HuH-7.5 (cell line): ENCODE measurements around the gene POMGNT1.

Experiments used
- DNase-seq: peaks from one replicate; pipeline ENCODE4 v3.0.0; 2011; ENCODE audit warnings: low spot score

Gene POMGNT1

GRCh38 chr1:46210561-46210960 is 12.3 kb upstream of the POMGNT1 start:
- DNase-seq, result no peak

DNA sequence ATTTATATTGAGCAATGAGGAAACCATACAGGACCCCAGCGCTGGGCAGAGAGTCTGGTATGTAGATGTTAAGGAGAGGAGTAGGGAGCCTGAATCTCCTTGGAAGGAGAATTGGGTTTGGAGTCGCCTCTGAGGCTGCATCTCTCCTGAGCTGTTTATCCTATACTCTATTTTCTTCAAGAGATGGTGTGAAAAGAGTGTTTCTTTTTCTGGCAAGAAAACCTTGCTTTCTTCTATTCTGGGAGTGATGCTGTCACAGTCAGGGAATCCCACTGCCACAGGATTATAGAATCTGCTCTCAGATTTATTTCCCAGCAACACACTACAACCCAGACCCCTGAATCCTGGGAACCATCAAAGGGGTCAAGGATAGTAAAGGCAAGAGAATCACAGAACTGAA is 8.2 kb upstream of the POMGNT1 start:
- no peak for DNase-seq

DNA sequence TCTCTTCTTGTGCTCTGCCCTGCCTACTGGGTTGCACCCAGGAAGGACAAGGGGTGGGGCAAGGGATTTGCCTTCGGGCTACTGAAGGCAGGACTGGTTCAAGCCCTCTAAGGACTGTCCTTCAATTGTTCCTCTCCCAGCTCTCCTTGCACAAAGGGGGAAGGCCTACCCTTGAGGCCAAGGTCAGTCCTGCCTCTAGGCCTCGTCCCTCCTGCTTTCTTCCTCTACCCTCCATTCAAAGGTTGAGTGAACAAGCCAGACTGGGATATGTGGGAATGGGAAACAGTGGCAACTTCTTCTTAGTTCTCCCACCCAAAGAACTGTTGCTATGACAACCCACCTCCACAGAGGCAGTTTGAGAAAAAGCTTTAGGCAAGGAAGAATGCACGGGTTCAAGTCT is 7.6 kb upstream of the POMGNT1 start:
- DNase-seq, result no peak

DNA sequence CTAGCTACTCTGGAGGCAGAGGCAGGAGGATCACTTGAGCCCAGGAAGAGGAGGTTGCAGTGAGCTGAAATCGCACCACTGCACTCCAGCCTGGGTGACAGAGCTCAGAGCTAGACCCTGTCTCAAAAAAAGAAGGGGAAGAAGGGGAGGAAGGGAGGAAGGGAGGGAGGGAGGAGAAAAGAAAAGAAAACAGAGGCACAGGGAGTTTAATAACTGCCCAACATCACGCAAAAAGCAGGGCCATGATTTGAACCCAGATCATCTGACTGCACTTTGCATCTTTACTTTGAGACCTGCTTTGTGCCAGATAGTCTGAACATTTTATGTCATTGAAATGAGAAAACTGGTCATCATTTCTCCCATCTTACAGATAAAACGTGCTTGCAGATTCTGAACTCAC is 6.9 kb upstream of the POMGNT1 start:
- no peak for DNase-seq

- no peak for DNase-seq
Measured at GRCh38 chr1:46204406-46204742, 6.1 kb upstream of the POMGNT1 start.

DNA sequence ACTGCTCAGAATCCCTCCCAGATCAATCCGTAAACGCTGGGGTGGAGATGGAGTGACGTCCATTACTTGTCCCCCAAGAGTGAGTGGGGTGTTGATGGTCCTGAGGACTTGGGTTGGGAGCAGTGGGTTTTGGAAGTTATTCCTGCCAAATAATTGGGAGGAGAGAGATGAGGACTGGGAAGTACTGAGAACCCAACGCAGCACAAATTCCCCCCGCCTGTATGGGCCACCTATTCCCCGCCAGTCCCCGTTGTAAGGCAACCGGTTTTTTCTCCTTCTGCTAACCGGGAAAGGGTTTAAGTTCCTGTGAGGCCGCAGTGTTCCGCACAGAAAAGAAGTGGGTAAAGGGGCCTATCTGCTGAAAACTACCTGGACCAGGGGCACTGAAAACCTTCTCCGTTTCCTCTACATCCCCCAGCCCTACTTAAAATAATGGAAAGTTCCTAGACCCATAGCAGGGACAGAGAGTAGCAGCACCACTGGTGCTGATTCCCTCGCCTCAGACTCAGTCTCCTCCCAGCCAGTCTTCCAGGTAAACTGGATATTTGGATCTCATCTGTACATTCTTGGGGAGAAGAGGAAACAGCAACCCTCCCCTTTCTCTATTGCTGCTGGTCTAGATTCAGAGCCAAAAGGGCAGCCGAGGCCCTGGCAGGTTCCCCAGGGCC is 5.6 kb upstream of the POMGNT1 start:
- DNase-seq, result no peak

DNA sequence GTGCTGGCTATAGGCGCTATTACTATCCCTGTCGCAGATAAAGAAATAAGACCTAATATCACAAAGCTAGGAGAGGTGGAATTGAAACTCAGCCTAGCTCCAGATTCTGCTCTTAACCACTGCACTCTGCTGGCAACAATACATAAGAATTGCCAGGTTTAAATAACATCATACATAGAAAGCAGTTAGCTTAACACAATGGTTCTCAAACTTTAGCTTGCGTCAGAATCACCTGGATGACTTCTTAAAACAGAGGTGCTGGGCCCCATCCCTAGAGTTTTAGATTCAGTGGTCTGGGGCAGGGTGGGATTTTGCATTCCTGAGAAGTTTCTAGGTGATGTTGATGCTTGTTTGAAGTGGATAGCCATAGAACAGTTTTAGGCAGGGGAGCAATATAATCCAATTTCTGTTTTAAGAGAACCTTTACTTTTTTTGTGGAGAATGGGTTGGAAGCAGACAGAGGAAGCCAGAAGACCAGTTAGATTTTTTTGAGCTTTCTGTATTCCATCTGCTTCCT is 1.1 kb upstream of the POMGNT1 start:
- no peak for DNase-seq

GRCh38 chr1:46197560-46197963 is 672 bp downstream of the POMGNT1 start:
- DNase-seq, result no peak

GRCh38 chr1:46196609-46197008 is 1.6 kb downstream of the POMGNT1 start:
- DNase-seq, result no peak

DNA sequence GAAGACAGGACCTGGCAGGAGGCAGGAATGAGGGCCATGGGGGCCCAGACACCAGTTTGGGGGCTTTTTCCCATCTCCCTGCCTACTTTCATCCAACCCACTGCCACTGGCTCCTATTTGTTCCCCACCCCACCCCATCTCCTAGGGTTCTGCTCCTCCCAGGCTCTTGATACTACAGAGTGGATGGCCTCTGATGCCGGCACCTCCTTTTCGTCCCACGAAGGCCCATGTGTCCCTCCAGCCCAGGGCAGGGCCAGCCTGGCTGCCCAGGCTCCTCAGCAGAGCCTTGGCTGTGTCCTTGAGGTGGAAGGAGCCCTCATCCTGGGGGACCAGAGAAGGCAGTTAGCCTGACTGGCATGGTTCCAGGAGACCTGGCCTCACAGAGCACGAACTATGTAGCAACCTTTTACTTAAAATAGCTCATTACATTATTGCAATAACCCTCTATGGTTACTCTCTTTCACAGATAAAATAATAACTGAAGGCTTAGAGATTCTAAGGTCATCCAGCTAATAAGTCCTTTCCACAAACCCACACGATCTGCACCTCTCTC is 3.5 kb downstream of the POMGNT1 start:
- no peak for DNase-seq

DNA sequence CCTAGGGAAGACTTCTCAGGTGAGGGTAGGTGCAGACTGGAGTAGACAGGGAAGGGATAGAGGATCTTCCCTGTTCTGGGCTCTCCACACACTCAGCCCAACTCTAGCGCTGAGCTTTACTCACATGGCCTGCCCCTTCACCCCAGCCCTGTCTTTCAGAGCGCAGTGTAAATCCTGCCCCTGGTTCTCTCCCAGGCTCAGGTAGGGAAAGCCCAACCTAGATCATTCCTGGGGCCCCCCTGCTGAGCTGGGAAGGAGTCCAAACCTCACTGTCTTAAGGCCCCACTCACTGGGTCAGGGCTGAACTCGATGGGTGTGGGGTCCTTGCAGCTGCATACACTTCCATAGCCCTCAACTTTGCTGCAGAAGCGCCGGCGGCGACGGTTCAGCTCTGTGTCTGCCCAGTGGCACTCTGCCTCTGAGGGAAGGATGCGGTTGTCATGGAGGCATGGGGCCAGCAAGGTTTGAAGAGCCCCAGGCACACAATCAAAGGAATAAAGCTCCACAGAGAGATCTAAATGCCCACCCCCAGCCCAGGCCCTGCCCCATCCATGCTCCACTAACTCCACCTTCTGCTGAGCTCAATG is 4.2 kb downstream of the POMGNT1 start:
- DNase-seq, result no peak

DNA sequence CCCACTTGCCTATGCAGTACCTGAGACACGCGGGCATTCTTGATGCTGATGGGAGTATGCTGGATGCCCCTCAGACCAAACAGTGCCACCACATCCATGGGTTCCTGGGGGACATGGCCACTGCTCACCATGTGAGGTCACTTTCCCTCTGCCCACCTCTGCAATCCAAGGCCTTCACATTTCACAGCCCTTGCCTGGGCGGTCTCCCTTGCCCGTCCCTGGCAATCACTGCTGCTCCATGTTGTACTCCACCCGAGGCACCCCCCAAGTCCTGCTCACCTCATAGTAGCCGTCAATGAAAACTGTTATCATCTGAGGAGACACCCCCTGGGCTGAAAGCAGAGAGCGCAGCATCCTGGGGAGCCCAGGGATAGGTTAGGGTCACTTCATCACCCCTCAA is 4.9 kb downstream of the POMGNT1 start:
- DNase-seq, result no peak

- DNase-seq, result no peak
Measured at GRCh38 chr1:46192171-46192570, 6.1 kb downstream of the POMGNT1 start.

DNA sequence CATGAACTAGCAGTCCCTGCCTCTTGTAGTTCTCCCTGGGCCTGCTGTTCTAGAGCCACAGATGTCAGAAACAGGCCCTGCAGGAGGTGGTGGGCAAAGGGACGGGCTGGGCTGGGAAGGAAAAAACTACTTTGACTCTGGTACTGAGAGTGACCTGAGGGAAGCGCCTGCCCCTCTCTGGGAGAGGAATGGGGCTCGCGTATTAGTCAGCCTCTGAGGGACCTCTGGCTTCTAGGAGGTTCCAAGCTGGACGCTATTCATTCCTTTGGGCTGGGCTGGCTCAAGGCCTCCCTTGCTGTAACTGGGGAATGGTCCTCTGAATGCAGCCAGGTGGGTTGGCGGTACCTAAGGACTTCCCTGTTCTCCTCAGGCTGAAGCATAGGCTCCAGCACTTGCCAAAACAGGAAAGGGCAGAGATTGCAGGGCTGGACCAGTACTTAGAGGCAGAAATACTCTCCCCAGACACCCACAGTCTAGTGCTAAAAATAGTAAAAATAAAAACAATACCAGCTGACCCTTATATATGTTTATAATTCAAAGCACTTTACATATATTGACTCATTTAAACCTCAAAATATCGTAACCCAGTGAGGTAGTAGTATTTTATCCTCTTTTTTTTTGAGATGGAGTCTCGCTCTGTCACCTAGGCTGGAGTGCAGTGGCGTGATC is 7.1 kb downstream of the POMGNT1 start:
- DNase-seq, result no peak

DNA sequence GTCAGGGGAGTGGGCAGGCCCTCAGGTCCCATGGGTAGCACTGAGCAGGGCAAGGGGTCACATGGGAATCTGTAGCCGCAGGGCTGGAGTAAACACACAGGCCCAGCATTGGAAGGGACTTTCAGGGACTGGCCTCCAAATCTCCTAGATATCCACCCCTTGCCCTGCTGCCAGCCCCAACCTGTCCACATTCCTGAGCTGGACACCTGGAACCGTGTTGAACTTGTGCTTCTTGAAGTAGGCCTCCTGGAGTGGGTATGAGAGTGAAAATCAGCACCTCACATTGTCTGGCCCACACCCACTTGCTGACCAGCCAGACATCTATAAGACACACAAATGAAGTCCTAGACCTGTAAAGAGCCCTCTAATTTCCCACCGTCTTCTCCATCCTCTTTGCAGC is 7.7 kb downstream of the POMGNT1 start:
- no peak for DNase-seq

- no peak for DNase-seq
Measured at GRCh38 chr1:46188295-46189030, 9.8 kb downstream of the POMGNT1 start.

DNA sequence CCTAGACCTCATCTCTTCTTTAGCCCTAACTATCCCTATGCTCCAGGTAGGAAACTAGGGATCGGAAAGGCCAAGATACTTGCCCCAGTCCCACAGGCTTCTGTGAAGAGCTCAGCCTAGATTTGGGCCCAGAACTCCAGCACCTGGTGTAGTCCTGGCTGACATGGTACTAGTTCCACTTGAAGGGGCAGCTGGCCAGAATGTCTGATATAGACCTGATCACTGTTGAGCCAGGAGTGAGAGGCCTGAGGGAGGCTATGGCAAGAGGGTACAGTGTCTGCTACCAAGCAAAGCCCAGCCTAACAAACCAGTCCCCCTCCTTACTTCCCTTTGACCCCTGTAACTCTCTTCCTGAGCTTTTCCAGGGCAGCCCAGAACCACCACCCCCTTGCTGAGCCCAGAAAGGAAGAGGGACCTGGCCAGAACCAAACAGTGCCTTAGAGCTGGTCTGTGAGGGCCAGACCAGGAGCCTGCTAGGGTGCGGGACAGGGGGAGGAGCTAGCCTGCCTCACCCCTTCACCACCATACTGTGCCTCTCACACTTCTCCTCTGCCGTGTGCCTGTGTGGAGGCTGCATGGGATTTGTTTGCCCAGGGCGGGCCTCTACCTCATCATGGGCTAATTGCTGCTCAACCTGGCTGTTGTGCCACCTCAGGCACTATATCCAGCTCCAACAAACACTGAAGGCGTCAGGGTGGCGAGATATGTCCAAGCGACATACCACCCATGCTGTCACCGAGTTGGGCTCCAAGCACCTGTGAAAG is 10.9 kb downstream of the POMGNT1 start:
- no peak for DNase-seq

GRCh38 chr1:46186076-46186475 is 12.2 kb downstream of the POMGNT1 start:
- DNase-seq, result no peak

DNA sequence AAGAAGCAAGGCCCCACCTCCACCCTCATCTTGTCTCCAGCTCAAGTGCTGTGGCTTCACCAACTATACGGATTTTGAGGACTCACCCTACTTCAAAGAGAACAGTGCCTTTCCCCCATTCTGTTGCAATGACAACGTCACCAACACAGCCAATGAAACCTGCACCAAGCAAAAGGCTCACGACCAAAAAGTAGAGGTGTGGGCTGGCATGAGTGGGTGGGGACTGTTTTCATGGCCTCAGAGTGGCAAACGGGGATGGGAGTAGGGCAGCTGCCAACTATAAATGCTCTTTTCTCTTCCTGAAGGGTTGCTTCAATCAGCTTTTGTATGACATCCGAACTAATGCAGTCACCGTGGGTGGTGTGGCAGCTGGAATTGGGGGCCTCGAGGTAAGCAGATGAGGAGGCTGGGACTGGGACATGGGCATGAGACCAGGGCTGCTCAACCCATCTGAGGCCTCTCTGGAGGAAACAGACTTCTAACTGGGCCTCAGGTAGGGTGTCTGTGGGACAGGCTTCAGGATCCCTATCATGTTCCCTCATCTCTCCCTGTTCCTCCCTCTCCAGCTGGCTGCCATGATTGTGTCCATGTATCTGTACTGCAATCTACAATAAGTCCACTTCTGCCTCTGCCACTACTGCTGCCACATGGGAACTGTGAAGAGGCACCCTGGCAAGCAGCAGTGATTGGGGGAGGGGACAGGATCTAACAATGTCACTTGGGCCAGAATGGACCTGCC is 13.1 kb downstream of the POMGNT1 start:
- no peak for DNase-seq

DNA sequence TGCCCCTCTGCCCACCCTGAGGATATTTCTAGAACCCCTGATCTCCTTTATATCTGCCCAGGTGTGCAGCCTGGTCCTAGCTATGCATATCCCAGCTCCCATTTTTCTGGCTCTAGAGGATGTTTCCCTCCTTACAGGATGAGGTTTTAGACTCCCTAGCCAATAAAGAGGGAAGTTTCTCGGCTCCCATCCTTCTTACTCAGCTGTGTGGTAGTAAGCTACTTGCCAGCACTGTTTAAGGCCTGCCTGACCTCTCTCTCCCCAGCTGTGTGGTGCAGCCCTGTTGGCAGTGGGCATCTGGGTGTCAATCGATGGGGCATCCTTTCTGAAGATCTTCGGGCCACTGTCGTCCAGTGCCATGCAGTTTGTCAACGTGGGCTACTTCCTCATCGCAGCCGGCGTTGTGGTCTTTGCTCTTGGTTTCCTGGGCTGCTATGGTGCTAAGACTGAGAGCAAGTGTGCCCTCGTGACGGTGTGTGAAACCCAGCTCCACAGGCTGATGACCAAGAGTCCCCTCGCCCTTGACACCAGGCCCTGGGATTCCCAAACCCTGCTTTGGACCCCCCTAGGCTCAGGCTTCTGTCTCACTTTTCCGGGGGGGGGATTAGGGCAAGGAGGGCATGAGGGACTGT is 14.2 kb downstream of the POMGNT1 start:
- no peak for DNase-seq
